Spleen (tissue), 11 donors: ENCODE measurements around the gene PLD4. TPM values are rescaled to one million over a fixed set of nuclear protein-coding genes. Genes with fewer than 3 reads are reported as not detected.

Source experiments
- DNase-seq: peaks from one replicate; pipeline ENCODE4 v3.0.0-alpha.2; 2020
- H3K27ac ChIP-seq, 8 donors: fragments of 200-600 bp; sonication (generic) in 7 of 8; 1 replicate in 4 of 8; 2 replicates in 4 of 8; pipeline versions ENCODE4 v1.5.0 to v1.8.0; 2016 to 2021; ENCODE audit warnings: inconsistent platforms in 4 of 8, mild to moderate bottlenecking in 4 of 8, moderate library complexity in 1 of 8
- H3K27me3 ChIP-seq, 7 donors: fragments of 200-600 bp; sonication (generic) in 6 of 7; replicated peaks in 1 of 7; 1 replicate in 4 of 7; 2 replicates in 3 of 7; pipeline versions ENCODE4 v1.5.0 to v1.8.0; 2016 to 2021; ENCODE audit warnings: inconsistent platforms in 3 of 7, mild to moderate bottlenecking in 1 of 7
- H3K36me3 ChIP-seq, 6 donors: fragments of 200-600 bp; sonication (generic) in 5 of 6; 1 replicate in 4 of 6; 2 replicates in 2 of 6; pipeline versions ENCODE4 v1.5.0 to v1.8.0; 2016 to 2021; ENCODE audit warnings: inconsistent platforms in 2 of 6
- H3K4me1 ChIP-seq, 6 donors: fragments of 200-600 bp; sonication (generic) in 5 of 6; 1 replicate in 3 of 6; 2 replicates in 3 of 6; pipeline versions ENCODE4 v1.5.0 to v1.8.0; 2016 to 2021; ENCODE audit warnings: inconsistent platforms in 3 of 6
- H3K4me3 ChIP-seq, 8 donors: fragments of 200-600 bp; sonication (generic) in 7 of 8; 1 replicate in 4 of 8; 2 replicates in 4 of 8; pipeline versions ENCODE4 v1.5.0 to v1.8.0; 2016 to 2021; ENCODE audit warnings: inconsistent platforms in 4 of 8, mild to moderate bottlenecking in 4 of 8, moderate library complexity in 2 of 8
- H3K9me3 ChIP-seq, 8 donors: fragments of 200-600 bp; sonication (generic) in 7 of 8; 1 replicate in 4 of 8; 2 replicates in 4 of 8; pipeline versions ENCODE4 v1.5.0 to v1.8.0; 2016 to 2021; ENCODE audit warnings: inconsistent platforms in 4 of 8
- POLR2A ChIP-seq, 3 donors: fragments of 450-650 bp; IDR thresholded peaks; one replicate each; pipeline ENCODE4 v1.5.1; 2017; ENCODE audit warnings: antibody characterized with exemption in 3 of 3, mild to moderate bottlenecking in 1 of 3
- POLR2AphosphoS5 ChIP-seq, 3 donors: sonication (generic); formaldehyde crosslinking; IDR thresholded peaks; one replicate each; pipeline ENCODE4 v1.5.1; 2017; ENCODE audit warnings: antibody characterized with exemption in 3 of 3
- WGBS, 5 donors: extraction: QIAGEN DNeasy Blood & Tissue Kit in 3 of 5; methylation state at CpG; one replicate each; pipeline versions ENCODE4 v1.1.5 to v1.1.7; 2013 to 2018; 5-methylcytosine and 5-hydroxymethylcytosine counted together
- intact Hi-C: fragments of 100-400 bp; cut with DNase I; formaldehyde crosslinking; loops from one replicate; pipeline ENCODE4 v1.15.0; 2023; ENCODE audit warnings: low total_unique reads
- polyA plus RNA-seq, 3 donors: library from polyadenylated mRNA; stranded (reverse); fragments of 200-250 nt; gene quantifications; one replicate each; pipeline ENCODE4 v1.2.1, GENCODE V29; 2013
- total RNA-seq, 7 donors: library from RNA; depleted of rRNA in 3 of 7; stranded (reverse); fragments of >200 nt in 3 of 7; fragmentation: NEBNext Ultra II Directional in 4 of 7; extraction: Animal tissue kit (Norgen Biotek cat#: 25700) in 4 of 7; gene quantifications; one replicate each; pipeline versions ENCODE4 v1.1.0 to v1.2.1, GENCODE V29; 2016 to 2021
- TF ChIP-seq, protein P1 (sequence below), 11 experiments: fragments of 200-600 bp in 7 of 11; fragments of 450-650 bp in 4 of 11; sonication (generic) in 4 of 11; IDR thresholded peaks in 8 of 11; conservative IDR thresholded peaks in 3 of 11; 1 replicate in 7 of 11; 2 replicates in 4 of 11; pipeline versions ENCODE4 v1.4.0 to v1.8.0; 2016 to 2021; ENCODE audit warnings: antibody characterized with exemption in 11 of 11, inconsistent platforms in 4 of 11, mild to moderate bottlenecking in 1 of 11
- donor health status: healthy with polysubstance abuse.
- donor health status: DM: no; HTN: no; CAD: no; lungs with moderate emphysema.
- donor health status: DM: no; HTN: no; CAD: no.
- donor health status: Bipolar disorder and iron deficiency.
- donor health status: healthy.
- donor health status: DM: no; HTN: no; CAD: no.
- donor health status: DM: yes; HTN: yes; CAD: no.

Gene PLD4
- total and polyA plus RNA-seq, 10 donors = 5.4 to 31.3 (median 22.9) TPM

DNA sequence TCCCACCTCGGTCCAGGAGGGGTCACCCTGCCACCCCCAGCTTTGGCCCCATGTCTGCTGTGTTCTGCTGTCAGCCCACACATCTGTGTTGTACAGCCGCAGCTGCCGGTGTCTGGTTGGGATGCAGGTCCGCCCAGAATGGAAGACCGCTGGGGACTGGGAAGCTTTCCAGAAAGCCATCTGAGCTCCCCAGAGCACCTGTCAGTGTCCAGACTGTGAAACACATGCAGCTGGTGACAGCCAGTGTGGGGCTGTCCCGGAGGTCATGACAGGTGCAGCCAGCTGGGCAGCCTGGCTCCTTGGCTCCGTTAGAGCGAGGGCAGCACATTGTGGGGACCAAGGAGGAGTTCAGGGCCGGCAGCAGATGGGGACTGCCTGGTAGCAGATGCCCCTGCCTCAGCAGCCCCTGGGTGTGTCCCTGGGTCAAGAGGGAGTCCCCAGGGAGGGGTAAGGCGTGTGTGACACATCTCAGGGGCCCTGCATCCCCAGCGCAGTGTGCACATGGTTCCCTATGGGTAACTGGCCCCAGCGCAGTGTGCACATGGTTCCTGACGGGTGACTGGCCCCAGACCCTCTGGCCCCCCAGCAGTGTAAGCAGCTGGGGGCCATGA is 43.2 kb upstream of the PLD4 start:
- H3K9me3 ChIP-seq = no peaks in the 10 kb centered on the region
- H3K4me3 ChIP-seq = no peak overlapping the region
- 66 to 92% (median 73%) methylated on average over 5 to 13 of the region's 13 CpGs for WGBS, 5 donors
- H3K27ac ChIP-seq = no peak overlapping the region
- peak; percentile 69 for DNase-seq
- H3K4me1 ChIP-seq = no peaks in the 10 kb centered on the region
- peaks cover 0 to 57% (median 2%) of the 10 kb centered on the region in 6 donors for H3K36me3 ChIP-seq
- no peak for TF ChIP-seq POLR2AphosphoS5 (IDR thresholded peaks at IDR 0.05)
- TF ChIP-seq, protein P1, sequence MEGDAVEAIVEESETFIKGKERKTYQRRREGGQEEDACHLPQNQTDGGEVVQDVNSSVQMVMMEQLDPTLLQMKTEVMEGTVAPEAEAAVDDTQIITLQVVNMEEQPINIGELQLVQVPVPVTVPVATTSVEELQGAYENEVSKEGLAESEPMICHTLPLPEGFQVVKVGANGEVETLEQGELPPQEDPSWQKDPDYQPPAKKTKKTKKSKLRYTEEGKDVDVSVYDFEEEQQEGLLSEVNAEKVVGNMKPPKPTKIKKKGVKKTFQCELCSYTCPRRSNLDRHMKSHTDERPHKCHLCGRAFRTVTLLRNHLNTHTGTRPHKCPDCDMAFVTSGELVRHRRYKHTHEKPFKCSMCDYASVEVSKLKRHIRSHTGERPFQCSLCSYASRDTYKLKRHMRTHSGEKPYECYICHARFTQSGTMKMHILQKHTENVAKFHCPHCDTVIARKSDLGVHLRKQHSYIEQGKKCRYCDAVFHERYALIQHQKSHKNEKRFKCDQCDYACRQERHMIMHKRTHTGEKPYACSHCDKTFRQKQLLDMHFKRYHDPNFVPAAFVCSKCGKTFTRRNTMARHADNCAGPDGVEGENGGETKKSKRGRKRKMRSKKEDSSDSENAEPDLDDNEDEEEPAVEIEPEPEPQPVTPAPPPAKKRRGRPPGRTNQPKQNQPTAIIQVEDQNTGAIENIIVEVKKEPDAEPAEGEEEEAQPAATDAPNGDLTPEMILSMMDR (IDR thresholded peaks at IDR 0.05 in 8 of 11, conservative IDR thresholded peaks at IDR 0.05 in 3 of 11) = no peak
- no peak for TF ChIP-seq POLR2A (IDR thresholded peaks at IDR 0.05)
- no peaks in the 10 kb centered on the region for H3K27me3 ChIP-seq
- intact Hi-C loops = no loop called here

DNA sequence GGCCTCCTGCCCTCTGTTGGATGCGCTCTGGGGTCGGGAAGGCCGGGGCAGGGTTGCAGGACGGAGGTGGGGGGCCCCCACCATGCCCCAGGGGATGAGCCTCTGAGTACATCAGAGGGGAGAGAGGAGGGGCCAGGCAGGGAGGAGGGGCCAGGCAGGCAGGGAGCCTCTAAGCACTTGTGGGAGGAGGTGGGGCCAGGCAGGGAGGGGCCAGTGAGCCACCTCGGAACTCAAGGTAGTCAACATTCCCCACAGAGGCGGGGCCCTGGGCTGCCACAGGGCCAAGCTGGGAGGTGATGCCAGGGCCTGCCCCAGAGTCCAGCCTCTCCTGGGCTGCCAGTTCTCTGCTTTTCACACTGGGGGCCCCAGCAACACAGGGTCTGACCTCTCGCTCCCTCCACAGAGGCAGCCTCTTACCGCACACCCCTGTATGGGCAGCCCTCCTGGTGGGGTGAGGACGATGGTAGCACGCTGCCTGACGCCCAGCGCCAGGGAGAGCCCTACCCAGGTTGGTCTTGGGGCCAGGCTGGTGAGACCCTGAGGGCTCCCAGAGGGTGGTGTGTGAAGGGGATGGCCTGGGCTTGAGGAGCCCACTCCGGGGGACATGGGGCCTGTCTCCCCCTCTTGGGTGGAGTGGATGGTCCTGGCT is 42.2 kb upstream of the PLD4 start:
- DNase-seq = peak; percentile 68
- Histone ChIP-seq H3K4me1 (no peaks in the 10 kb centered on the region), H3K27ac (no peak overlapping the region), H3K36me3 (peaks cover 0 to 67% (median 6%) of the 10 kb centered on the region in 6 donors), H3K27me3 (no peaks in the 10 kb centered on the region), H3K9me3 (no peaks in the 10 kb centered on the region), H3K4me3 (no peak overlapping the region)
- intact Hi-C loops = no loop called here
- 75 to 80% (median 76%) methylated on average over 12 to 13 of the region's 13 CpGs for WGBS, 5 donors
- TF ChIP-seq, protein P1 (IDR thresholded peaks at IDR 0.05 in 8 of 11, conservative IDR thresholded peaks at IDR 0.05 in 3 of 11) = no peak
- TF ChIP-seq POLR2AphosphoS5 (IDR thresholded peaks at IDR 0.05) (no peak), POLR2A (IDR thresholded peaks at IDR 0.05) (no peak)

DNA sequence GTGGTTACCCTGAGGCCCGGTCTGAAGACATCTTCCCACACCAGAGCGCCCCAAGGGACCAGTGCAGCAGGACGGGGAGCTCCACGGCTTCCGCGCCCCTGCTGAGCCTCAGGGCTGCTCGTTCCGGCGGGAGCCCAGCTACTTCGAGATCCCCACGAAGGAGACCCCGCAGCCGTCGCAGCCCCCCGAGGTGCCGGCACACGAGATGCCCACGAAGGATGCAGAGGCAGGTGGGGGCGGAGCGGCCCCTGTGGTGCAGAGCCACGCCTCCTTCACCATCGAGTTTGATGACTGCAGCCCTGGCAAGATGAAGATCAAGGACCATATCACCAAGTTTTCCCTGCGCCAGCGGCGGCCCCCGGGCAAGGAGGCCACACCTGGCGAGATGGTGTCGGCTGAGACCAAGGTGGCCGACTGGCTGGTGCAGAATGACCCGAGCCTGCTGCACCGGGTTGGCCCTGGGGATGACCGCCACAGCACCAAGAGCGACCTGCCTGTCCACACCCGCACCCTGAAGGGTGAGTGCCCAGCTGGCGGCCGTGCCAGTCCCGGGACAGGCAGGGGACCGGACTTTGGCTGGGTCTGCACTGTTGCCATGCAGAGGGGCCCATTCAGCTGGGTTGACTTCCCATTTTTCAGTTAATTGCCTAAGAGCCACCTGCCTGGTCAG is 41.6 kb upstream of the PLD4 start:
- Histone ChIP-seq H3K36me3 (peaks cover 0 to 70% (median 6%) of the 10 kb centered on the region in 6 donors), H3K27me3 (no peaks in the 10 kb centered on the region), H3K4me1 (no peaks in the 10 kb centered on the region), H3K9me3 (no peaks in the 10 kb centered on the region), H3K27ac (no peak overlapping the region), H3K4me3 (no peak overlapping the region)
- intact Hi-C loops = no loop called here
- no peak for TF ChIP-seq POLR2A (IDR thresholded peaks at IDR 0.05)
- TF ChIP-seq, protein P1 (IDR thresholded peaks at IDR 0.05 in 8 of 11, conservative IDR thresholded peaks at IDR 0.05 in 3 of 11) = no peak
- TF ChIP-seq POLR2AphosphoS5 (IDR thresholded peaks at IDR 0.05) = no peak
- DNase-seq = peak; percentile 61
- WGBS, 5 donors = 65 to 93% (median 87%) methylated on average over 4 to 38 of the region's 38 CpGs
